Tibial nerve (tissue), 4 donors: ENCODE data around the gene TMC4.

Source experiments
- CTCF ChIP-seq, 5 experiments: fragments of 200-600 bp in 3 of 5; fragments of 450-650 bp in 2 of 5; sonication (generic) in 3 of 5; IDR thresholded peaks; one replicate each; pipeline ENCODE4 v1.5.1; 2016 to 2019; ENCODE audit warnings: antibody characterized with exemption in 5 of 5, mild to moderate bottlenecking in 3 of 5, moderate library complexity in 2 of 5
- EP300 ChIP-seq, 2 donors: sonication (generic); formaldehyde crosslinking; IDR thresholded peaks; one replicate each; pipeline ENCODE4 v1.6.1; 2017; ENCODE audit warnings: antibody characterized with exemption in 2 of 2, mild to moderate bottlenecking in 1 of 2
- POLR2A ChIP-seq, 2 donors: fragments of 450-650 bp; IDR thresholded peaks; one replicate each; pipeline ENCODE4 v1.6.1; 2017; ENCODE audit warnings: antibody characterized with exemption in 2 of 2, mild to moderate bottlenecking in 2 of 2, moderate library complexity in 2 of 2

GRCh38 chr19:54160854-54161253 is 12.1 kb downstream of the TMC4 start:
- TF ChIP-seq CTCF (IDR thresholded peaks at IDR 0.05) (no peak), EP300 (IDR thresholded peaks at IDR 0.05) (no peak), POLR2A (IDR thresholded peaks at IDR 0.05) (no peak)
